Stimulated activated CD4-positive, alpha-beta T cell treated with anti-CD3 and anti-CD28 coated beads, TNF-alpha, amount 100 ng/mL, for 48 hours (primary cell): ENCODE measurements around the gene CDH20.
"Not testable (repeated sequence)": the region's sequence is repeated elsewhere in the genome, so short reads cannot be mapped to it uniquely, and the experiment has no call there.

Experiments
- DNase-seq, 3 donors: peaks; one replicate each; pipeline ENCODE4 v3.0.0-alpha.2; 2020; ENCODE audit warnings: low read depth in 3 of 3

CDH20 gene

DNA sequence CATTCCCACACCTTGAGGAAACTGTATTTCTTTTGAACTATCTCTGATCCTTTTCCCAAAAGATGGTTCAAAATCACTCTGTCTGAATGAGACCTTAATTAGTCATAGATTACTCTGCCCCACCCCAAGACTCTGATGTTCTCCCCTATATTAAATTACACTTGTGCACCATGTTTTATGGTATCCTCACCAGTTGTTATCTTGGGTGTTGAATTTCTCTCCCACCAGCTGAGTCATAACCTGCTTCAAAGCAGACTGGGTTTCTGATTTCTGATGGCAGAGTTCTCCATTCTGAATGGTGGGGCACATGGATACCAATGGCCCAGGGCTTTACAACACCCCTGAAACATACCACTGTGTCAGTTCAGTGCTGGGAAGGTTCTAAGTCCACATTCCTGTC lies 15.0 kb downstream of the CDH20 start:
- no peak for DNase-seq

DNA sequence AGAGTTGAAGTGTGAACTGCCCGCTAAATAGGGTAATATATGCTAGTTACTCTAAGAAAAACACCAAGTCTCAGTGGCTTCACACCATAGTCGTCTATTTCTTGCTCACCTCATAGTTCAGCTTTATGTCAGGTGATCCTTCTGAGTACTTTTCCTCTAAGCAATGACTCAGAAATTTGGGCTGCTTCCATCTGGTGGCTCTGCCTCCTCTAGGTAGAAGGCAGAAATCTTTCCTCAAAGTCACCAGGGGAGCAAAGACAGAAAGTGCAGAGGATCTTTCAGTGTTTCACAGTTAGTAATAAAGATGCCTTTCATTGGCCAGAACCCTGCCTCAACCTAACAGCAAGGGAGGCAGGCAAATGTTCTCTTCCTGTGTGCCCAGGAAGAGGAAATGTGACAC lies 17.3 kb downstream of the CDH20 start:
- no peak for DNase-seq

DNA sequence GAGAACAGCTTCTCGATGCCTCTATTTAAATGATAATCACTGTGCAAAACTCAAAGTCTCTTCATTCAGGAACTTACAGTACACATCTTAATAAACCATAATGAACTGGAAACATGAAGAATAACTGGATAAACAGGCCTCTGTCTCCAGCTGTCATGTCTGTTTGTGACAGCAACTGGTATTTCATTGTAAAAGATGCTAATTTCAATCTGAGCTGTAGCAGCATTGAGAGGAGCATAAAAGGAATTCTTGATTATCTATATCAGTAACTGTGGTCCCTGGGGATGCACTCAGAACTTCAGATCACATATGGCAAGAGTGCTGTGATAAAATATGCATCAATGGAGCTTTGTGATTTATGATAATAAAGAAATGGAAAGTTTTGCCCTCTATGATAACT lies 18.8 kb downstream of the CDH20 start:
- DNase-seq: no peak

DNA sequence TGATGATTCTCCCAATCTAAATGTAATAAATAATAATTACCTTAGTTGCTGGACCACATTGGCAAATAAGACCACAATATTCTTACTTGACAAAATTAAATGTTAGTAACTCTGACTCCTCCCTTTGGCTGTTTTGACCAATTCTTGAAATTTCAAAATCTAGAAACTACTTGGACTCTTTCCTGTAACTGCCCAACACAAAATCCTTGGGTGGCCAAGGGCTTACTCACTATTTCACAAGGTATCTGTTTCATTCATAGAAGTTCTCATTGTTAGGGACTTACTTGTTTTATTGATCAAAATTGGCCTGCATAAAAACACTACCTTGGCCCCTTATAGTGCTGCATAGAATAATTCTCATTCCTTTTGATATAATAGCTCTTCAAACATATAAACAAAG lies 19.4 kb downstream of the CDH20 start:
- DNase-seq: no peak

DNA sequence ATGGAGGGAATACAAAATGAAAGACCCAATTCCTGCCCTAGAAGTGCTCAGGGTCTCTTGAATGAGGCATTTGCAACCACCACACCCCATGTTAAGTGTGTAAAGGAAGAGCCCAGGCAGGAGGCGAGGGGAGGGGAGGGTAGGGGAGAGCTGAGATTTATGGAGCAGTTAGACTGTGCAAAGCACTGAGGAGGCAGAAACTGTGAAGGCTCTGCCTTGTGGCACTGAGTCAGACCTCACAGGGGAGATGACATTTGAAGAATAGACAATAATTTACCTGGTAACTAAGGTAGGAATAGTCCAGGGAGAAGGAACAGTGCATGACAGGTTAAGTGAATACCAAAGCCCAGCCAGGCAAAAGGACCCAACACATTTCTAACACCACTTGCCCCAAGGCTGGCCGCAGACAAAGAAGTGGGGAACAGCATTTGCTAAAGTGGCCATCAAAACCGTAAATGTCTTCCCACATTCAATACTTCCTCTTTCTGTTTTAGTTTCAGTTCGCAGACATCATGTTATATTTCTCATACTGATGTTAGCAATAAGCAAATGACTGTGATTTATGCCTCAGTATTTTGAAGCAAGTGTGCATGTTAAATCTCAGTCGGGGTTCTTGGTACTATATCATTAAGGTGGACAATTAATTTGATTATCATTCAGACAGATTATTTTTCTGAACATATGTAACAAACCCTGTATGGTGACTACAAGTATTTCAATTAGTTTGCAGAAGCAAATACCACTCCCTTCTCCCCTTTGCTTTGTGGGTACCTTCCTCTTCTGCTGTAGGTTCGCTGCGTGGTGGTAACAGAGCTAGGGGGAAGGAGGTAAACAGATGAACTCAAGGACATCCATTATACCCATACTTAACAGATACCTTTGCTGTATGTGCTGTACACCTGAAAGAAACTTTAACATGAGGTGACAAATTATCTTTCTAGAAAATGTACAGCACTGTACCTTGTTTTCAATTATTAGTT lies 27.5 kb downstream of the CDH20 start:
- no peak for DNase-seq

DNA sequence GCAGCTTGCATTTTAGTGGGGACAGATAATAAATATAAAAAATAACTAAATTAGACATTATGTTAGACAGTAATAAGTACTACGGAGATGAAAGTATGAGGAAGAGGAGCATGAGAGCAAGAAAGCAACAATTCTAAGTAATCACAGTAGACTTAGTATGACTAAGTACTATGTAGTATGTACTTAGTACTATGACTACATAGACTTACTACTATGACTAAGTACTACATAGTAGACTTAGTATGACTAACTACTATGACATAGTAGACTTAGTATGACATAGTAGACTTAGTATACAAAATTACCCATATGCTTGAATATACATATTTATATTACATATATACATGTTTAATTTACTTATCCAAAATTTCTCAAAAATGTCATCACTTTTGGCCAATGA lies 29.3 kb downstream of the CDH20 start:
- no peak for DNase-seq

DNA sequence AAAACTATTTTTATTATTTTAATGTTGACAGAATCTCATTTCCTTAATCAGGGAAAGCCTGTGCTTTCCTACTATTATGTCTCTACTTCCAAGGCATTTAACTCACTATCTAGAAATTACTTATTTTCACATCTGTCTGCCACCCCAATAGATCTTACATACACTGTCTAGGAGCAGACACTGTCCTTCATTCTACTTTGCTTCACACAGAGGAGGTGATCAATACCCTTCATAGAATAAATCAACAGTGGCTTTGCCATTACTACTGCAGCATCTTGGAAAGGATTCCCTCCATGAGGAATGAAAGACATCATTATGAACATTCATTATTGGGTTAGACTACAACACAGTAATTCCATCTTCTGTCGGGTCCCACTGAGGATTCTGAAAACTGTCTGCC lies 31.7 kb downstream of the CDH20 start:
- DNase-seq: no peak

DNA sequence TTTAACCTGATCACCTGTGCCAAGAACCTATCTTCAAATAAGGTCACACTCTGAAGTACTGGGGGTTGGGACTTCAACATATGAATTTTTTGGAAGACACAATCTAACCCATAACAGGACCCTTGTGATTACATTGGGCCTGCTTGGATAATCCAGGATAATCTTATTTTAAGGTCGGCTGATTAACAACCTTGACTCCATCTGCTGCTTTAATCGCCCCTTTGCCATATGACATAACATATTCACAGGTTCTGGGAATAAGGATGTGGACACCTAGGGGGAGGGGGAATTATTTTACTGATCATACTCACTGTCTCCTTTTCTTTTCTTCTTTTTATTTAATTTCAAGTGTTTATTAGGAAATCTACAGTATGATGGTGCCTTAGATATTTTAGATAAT lies 34.8 kb downstream of the CDH20 start:
- DNase-seq: no peak

DNA sequence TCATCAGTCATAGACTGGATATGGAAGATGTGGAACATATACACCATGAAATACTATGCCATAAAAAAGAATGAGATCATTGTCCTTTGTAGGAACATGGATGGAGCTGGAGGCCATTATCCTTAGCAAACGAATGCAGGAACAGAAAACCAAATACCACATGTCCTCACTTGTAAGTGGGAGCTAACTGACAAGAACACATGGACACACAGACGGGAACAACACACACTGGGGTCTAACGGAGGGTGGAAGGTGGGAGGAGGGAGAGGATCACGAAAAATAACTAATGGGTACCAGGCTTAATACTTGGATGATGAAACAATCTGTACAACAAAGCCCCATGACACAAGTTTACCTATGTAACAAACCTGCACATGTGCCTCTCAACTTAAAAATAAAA lies 36.4 kb downstream of the CDH20 start:
- not testable (repeated sequence) for DNase-seq

DNA sequence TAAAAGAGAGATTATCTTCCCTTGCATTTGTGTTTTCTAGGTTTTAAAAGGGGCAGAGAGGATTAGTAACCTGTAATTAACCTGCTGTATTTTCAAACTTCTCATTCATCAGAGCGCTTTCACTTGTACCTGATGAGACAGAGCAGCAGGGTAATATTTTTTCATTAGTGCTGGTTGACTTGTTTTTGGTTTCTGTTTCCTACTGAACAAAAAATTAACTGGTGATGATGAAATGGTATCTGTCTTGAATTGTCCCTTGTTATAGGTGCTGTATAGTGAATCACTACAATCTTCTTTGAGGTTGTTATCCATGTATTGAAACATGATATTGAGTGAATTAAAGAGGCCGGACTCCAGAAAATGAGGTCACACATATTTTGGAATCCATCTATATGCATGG lies 37.9 kb downstream of the CDH20 start:
- DNase-seq: no peak

DNA sequence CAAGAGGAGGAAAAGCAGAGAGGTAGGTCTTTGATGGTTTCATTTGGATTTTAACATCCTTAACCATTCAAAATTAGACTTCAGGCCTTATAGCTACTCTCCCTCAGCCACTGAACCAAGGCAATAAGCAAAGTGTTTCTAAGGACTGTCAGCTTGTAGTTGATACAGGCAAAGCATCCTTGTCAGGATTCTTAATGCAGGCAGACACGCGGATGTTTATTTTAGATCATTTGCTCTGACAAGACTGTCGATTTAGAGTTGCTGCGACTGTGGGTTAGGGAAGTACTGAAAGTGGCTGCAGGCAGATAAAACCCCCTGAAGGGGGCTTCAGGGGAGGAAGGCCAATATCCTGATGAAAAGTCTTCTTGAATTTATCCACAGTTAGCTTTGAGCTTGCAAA lies 46.6 kb downstream of the CDH20 start:
- DNase-seq: no peak

DNA sequence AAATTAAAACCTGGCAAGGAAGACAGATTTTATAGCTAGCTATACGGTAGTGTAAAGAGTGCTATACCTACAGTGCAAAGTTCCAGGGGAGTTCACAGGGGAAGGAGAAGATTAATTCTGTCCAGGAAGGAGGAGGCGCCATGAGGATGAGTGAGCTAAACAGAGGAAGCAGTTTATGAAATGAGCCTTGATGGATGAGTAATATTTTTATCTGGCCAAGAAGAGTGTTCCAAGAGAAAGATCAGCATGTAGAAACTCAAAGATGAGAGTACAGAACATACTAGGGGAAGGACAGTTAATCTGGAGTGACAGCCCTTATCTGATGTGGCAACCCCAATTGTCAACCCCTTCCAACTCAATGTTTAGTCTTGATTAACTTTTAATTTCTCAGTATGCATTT lies 54.8 kb downstream of the CDH20 start:
- DNase-seq: no peak

DNA sequence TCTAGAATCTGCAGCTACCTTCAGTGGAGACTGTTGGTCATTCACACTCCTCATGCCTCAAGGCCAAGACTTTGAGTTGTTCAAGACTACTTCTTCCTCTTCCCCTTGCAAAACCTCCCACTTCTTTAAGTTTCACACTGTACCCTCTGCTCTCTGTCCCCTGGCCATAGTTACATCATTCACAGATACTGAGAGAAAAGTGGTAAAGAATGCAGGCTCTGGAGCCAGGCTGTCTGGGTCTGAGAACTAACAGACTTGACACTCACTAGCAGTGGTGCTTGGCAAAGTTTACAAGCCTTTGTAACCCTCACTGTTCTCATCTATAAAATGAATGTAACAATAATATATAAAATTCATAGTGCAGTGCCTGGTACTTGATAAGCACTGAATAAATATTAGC lies 61.8 kb downstream of the CDH20 start:
- no peak for DNase-seq

DNA sequence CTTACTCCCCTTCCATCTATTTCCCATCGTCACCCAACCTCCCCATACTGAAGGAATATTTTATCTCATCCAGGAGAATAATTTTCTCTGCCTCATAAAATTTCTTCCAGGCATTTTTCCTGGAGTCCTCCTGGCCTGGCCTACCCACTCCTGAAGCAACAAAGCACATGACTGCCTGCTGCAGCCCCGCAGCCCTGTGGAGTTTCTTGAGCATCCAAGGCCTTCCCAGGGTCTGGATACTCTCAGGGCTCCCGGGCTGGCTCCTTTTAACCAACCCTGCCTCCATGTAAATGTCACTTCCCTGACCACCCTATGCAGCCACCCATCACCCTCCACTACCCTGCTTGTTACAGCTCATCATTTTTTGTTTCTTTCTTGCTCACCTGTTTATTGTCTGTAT lies 64.0 kb downstream of the CDH20 start:
- no peak for DNase-seq

DNA sequence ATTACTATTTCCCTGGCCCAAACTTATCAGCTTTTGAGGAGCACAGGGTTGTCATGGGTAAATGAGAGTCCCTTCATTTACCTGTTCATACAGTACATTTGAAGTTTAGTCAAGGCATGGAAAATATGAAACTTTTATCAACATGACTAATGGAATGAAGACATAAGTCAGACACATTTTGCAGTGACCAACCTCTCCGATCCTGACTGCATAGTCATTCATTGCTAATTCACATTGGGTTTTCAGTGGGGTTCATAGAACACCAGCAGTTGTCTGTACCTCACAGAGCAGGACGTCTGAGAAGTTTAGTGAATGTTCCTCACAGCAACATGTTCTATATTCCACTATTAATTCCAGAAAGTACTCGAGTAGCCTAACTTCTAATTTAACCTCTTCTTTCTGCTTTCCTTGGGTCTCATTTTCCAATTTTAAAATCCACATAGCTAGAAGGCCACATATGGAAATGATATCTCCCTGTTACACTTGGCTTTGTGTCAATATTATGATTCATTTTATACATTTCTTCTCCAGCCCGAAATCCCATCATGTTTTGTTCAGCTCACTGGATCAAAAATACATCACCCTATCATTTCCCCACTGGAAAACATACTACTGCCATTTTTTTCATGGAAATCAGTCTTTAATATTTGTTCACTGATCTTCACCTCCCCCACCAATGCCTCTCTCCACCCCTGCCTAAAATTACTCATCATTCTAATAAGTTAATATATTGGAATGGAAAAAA lies 65.9 kb downstream of the CDH20 start:
- no peak for DNase-seq

DNA sequence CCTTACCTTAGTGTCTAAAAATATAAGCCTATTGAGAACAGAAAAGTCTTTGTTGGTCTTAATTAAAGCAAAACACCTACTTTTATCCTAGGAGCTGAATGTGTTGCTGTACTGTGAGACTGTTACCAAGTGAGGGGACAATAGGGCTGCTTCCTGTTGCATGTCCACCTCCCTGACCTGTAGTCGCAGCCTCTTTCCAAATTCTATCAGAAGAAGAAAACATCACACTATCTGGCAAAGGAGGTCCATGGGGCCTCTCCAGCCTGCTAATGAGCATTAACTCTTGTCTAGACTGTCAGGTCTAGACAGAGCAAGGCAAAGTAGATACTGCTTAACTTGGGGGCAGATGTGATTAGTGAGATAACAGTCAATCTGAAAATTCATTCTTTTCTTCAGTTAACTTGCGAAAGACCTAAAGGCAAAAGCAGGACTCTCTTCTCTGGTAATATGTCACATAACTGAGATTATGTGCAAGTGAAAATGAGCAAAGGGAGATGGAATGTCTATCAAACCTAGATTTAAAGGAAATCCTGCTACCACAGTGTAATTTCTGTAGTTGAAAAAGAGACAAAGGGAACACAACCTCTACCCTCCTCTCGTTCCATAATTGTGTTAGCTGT lies 66.9 kb downstream of the CDH20 start:
- DNase-seq: no peak

DNA sequence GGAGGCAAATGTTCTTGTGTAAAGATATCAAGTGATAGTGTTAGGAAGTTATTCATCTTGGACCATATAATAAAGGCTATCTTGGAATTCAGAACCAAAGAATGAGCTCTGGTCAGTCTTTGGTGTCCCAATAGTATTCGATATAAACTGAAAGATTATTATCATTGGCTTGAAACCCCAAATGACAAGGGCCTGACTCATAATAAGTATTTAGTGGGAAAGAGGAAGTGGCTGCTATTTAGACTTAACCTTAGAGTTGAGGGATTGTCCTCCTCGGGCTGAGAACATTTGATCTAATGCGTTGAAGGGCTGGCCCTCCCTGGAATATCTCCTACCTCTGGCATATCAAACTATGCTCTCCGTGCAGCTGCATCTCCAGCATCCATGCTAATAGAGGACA lies 67.5 kb downstream of the CDH20 start:
- DNase-seq: no peak

DNA sequence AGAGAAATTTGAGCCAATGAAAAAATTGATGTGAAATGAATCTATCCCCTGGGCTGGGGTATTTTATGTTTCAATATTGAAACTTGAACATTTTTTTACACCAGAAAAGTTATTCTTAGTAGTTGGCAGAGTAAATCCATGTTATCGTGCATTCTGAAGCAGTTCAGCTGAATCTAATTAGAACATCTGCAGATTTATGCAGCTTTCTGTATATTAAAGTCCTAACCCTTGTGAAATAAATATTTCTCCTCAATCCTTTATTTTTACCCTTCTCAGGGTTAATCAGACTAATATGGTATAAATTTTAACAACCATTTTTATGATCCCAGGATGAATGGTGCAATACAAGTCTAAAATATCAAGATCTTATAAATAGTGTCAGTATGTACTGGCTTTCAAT lies 69.5 kb downstream of the CDH20 start:
- no peak for DNase-seq

DNA sequence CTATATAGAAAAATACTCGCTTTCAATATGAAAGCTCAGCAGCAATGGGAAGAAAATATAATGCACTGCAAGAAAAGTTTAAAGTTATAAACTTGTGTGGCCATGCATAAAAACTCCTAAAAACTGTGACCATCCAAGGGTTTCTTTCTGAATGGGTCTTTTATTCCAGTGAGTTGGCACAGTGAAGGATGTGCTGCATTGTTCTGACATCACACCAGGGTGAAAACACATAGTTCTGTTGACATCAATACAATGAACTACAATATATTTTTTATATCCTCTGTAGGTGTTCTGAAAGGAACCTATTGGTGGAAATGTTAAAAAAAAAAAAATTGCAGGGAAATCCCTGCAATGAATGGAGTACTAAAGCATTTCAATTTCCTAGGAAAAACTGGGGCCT lies 80.2 kb downstream of the CDH20 start:
- no peak for DNase-seq

DNA sequence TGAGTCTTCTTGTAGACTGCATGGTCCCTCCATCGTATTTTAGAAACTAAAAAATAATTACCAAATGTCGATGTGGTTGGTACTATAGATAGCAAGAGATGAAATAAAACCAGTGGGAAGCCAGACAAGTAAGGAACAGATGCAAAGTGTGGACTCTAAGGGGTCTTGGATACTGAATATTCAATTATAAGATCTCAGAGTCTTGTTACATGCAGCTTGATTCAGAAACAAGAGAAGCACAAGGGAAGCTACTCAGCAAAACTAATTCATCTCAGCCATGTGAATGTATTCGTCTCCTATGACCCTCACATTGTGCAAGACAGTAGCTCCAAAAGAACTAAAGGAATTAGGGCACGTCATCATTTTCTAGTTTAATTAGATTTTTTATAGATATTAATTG lies 80.9 kb downstream of the CDH20 start:
- no peak for DNase-seq

DNA sequence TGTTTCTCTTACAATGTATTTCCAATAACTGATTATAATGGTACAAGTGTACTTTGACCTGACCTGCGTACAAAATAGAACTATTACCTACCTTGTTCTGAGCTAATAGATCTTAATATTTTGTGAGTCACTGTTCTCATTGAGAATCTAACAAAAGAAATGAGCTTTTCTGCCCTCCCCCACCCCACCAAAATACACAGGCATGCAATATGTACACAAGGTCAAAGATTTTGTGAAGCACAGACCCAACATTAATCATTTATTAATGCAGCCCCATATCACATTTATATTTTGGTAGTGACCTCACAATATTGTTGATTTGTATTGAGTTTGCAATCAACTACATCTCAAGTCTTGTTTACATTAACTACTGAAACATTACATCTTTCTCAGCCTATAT lies 86.5 kb downstream of the CDH20 start:
- no peak for DNase-seq

DNA sequence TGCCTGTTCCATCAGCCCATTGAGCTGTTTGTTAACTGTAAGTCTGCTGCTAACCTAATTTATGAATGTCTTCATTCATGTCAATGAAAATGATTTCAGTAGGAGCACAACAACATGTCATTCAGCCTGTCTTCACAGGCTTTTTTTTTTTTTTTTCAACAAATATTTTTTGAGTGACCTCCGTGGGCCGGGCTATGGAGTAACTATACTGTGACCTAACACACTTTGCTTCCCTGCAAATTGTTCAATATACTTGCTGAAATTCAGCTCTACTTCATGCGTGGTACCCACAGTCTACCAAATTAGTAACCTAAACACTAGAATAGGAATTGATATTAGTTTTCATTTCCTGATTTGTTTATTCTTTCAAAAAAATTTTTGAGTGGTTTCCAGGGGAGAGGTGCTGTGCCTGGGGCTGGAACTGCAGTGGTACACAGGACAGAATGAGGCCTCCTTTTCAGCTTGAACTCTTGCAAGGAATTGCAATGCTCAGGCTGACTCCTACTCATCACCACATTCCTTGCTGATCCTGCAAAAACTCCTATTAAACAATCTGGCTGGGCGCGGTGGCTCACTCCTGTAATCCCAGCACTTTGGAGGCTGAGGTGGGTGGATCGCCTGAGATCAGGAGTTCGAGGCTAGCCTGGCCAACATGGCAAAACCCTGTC lies 87.1 kb downstream of the CDH20 start:
- DNase-seq: no peak
